ENCODE measurements around the gene ADM. TPM values are rescaled to one million over a fixed set of nuclear protein-coding genes. Genes with fewer than 3 reads are reported as not detected.

The ADM gene
- total RNA-seq, 2 donors from 2014 or later: 33.0 to 42.4 TPM

- Histone ChIP-seq H3K36me3 (no peaks in the 10 kb centered on the region), H3K4me1 (peaks cover under 1% of the 10 kb centered on the region), H3K27ac (no peak overlapping the region), H3K9me3 (no peaks in the 10 kb centered on the region), H3K4me3 (no peak overlapping the region), H3K9ac (ENCODE audit: low read depth in 2 of 2, low read length in 2 of 2) (no peak overlapping the region), H3K27me3 (no peaks in the 10 kb centered on the region)
- no peak for TF ChIP-seq CTCF (IDR thresholded peaks at IDR 0.05)
- intact Hi-C loops (cut with DNase I): no loop called here
- DNase-seq: no peak
Observed at GRCh38 chr11:10314199-10315072, 9.6 kb downstream of the ADM start.

- no peak for TF ChIP-seq CTCF (IDR thresholded peaks at IDR 0.05)
- no peak overlapping the region for H3K4me3 ChIP-seq
- H3K9me3 ChIP-seq: no peaks in the 10 kb centered on the region
- DNase-seq: no peak
- no peaks in the 10 kb centered on the region for H3K36me3 ChIP-seq
- H3K27ac ChIP-seq: no peak overlapping the region
- H3K4me1 ChIP-seq: no peaks in the 10 kb centered on the region
- intact Hi-C loops (cut with DNase I): no loop called here
- no peak overlapping the region for H3K9ac ChIP-seq (ENCODE audit: low read depth in 2 of 2, low read length in 2 of 2)
- H3K27me3 ChIP-seq: no peaks in the 10 kb centered on the region
Observed at GRCh38 chr11:10315083-10315482, 10.2 kb downstream of the ADM start.

- Histone ChIP-seq H3K9me3 (no peaks in the 10 kb centered on the region), H3K4me1 (no peaks in the 10 kb centered on the region), H3K36me3 (no peaks in the 10 kb centered on the region), H3K27ac (no peak overlapping the region), H3K27me3 (no peaks in the 10 kb centered on the region), H3K9ac (ENCODE audit: low read depth in 2 of 2, low read length in 2 of 2) (no peak overlapping the region), H3K4me3 (no peak overlapping the region)
- intact Hi-C loops (cut with DNase I): no loop called here
- no peak for TF ChIP-seq CTCF (IDR thresholded peaks at IDR 0.05)
- DNase-seq: no peak
Observed at GRCh38 chr11:10317151-10317755, 12.4 kb downstream of the ADM start.

GRCh38 chr11:10317776-10318526, 13.1 kb downstream of the ADM start:
- no peak overlapping the region for H3K9ac ChIP-seq (ENCODE audit: low read depth in 2 of 2, low read length in 2 of 2)
- no peaks in the 10 kb centered on the region for H3K4me1 ChIP-seq
- H3K9me3 ChIP-seq: no peaks in the 10 kb centered on the region
- H3K27ac ChIP-seq: no peak overlapping the region
- no peaks in the 10 kb centered on the region for H3K27me3 ChIP-seq
- no peak for DNase-seq
- no peak overlapping the region for H3K4me3 ChIP-seq
- intact Hi-C loops (cut with DNase I): no loop called here
- TF ChIP-seq CTCF (IDR thresholded peaks at IDR 0.05): no peak
- no peaks in the 10 kb centered on the region for H3K36me3 ChIP-seq

- intact Hi-C loops (cut with DNase I): no loop called here
- no peak for TF ChIP-seq CTCF (IDR thresholded peaks at IDR 0.05)
- no peaks in the 10 kb centered on the region for H3K4me1 ChIP-seq
- no peak overlapping the region for H3K27ac ChIP-seq
- H3K36me3 ChIP-seq: no peaks in the 10 kb centered on the region
- no peaks in the 10 kb centered on the region for H3K9me3 ChIP-seq
- no peaks in the 10 kb centered on the region for H3K27me3 ChIP-seq
- no peak overlapping the region for H3K4me3 ChIP-seq
- H3K9ac ChIP-seq (ENCODE audit: low read depth in 2 of 2, low read length in 2 of 2): no peak overlapping the region
- peak; percentile 67 for DNase-seq
Observed at GRCh38 chr11:10318527-10318802, 13.6 kb downstream of the ADM start.

Data from colonic mucosa (tissue), 4 donors.